GM23248 (cell line): Measurements from ENCODE around the gene SH3PXD2A. TPM values are rescaled to one million over a fixed set of nuclear protein-coding genes. Genes with fewer than 3 reads are reported as not detected.

Source experiments
- DNase-seq: peaks from one replicate; pipeline ENCODE4 v3.0.0-alpha.2; 2015
- H2AFZ ChIP-seq: fragments of 200-600 bp; sonication (generic); 2 replicates; pipeline ENCODE4 v1.6.1; 2016; ENCODE audit warnings: antibody characterized with exemption
- H3F3A ChIP-seq: fragments of 200-600 bp; sonication (generic); 2 replicates; pipeline ENCODE4 v1.6.1; 2016; ENCODE audit warnings: mild to moderate bottlenecking, antibody characterized with exemption, mixed run types; ENCODE audit not compliant: insufficient read depth
- H3K27ac ChIP-seq: fragments of 200-600 bp; sonication (generic); 2 replicates; pipeline ENCODE4 v1.5.1; 2016; ENCODE audit warnings: mild to moderate bottlenecking
- H3K27me3 ChIP-seq: fragments of 200-600 bp; sonication (generic); replicated peaks from 2 replicates; pipeline ENCODE4 v1.6.1; 2016; ENCODE audit warnings: mild to moderate bottlenecking; ENCODE audit not compliant: insufficient read depth
- H3K36me3 ChIP-seq: fragments of 200-600 bp; sonication (generic); 2 replicates; pipeline ENCODE4 v1.6.1; 2016; ENCODE audit warnings: low read depth, mild to moderate bottlenecking
- H3K4me1 ChIP-seq: fragments of 200-600 bp; sonication (generic); 2 replicates; pipeline ENCODE4 v1.6.1; 2016; ENCODE audit warnings: mild to moderate bottlenecking; ENCODE audit not compliant: insufficient read depth
- H3K4me2 ChIP-seq: fragments of 200-600 bp; sonication (generic); one replicate; pipeline ENCODE4 v1.6.1; 2016; ENCODE audit warnings: mild to moderate bottlenecking; ENCODE audit not compliant: unreplicated experiment
- H3K4me3 ChIP-seq: fragments of 200-600 bp; sonication (generic); 2 replicates; pipeline ENCODE4 v1.5.1; 2016; ENCODE audit warnings: mild to moderate bottlenecking
- H3K79me2 ChIP-seq: fragments of 200-600 bp; sonication (generic); 2 replicates; pipeline ENCODE4 v1.6.1; 2016; ENCODE audit warnings: mild to moderate bottlenecking; ENCODE audit not compliant: insufficient read depth
- H3K9ac ChIP-seq: fragments of 200-600 bp; sonication (generic); 2 replicates; pipeline ENCODE4 v1.6.1; 2016; ENCODE audit warnings: mild to moderate bottlenecking
- H3K9me2 ChIP-seq: fragments of 200-600 bp; sonication (generic); 2 replicates; pipeline ENCODE4 v1.6.1; 2016; ENCODE audit warnings: mixed run types, mild to moderate bottlenecking, moderate library complexity; ENCODE audit not compliant: insufficient read depth
- H3K9me3 ChIP-seq: fragments of 200-600 bp; sonication (generic); one replicate; pipeline ENCODE4 v1.6.1; 2017; ENCODE audit warnings: low read depth
- H4K20me1 ChIP-seq: fragments of 200-600 bp; sonication (generic); 2 replicates; pipeline ENCODE4 v1.6.0; 2016; ENCODE audit not compliant: insufficient read depth
- EZH2 ChIP-seq: fragments of 200-600 bp; sonication (generic); IDR thresholded peaks from 2 replicates; pipeline ENCODE4 v1.6.1; 2018; ENCODE audit warnings: antibody characterized with exemption, mild to moderate bottlenecking; ENCODE audit not compliant: insufficient read depth, poor library complexity, severe bottlenecking
- EZH2phosphoT487 ChIP-seq: fragments of 200-600 bp; sonication (generic); IDR thresholded peaks from 2 replicates; pipeline ENCODE4 v1.6.1; 2018; ENCODE audit warnings: antibody characterized with exemption, moderate library complexity, mild to moderate bottlenecking, low read depth; ENCODE audit not compliant: insufficient read depth
- WGBS, 2 experiments: methylation state at CpG; one replicate each; pipeline ENCODE4 v1.1.6; 2015 to 2017; ENCODE audit warnings: low lambda C conversion rate in 2 of 2, low coverage in 1 of 2; ENCODE audit errors: missing lambda C conversion rate in 2 of 2; 5-methylcytosine and 5-hydroxymethylcytosine counted together
- in situ Hi-C: fragments of 300-500 bp; cut with MboI; formaldehyde crosslinking; loops from 2 replicates; pipeline ENCODE4 v1.15.0; 2020
- polyA plus RNA-seq: library from polyadenylated mRNA; unstranded; fragments of >200 nt; fragmentation: Nextera tagmentation; extraction: Ambion mirVana; gene quantifications from 2 replicates; pipeline ENCODE4 v1.2.1, GENCODE V29; 2016
- total RNA-seq: library from RNA; depleted of rRNA; stranded (reverse); fragments of >200 nt; shearing (Covaris generic); gene quantifications from 2 replicates; pipeline ENCODE4 v1.2.3, GENCODE V29; 2014

Gene SH3PXD2A
- total and polyA plus RNA-seq, 2 experiments from 2014 or later = 34.0 to 58.0 TPM

- peak; percentile 67 for DNase-seq
- no peak for TF ChIP-seq EZH2
- Histone ChIP-seq H4K20me1 (no peaks in the 10 kb centered on the region), H3K4me2 (peak overlapping the region; percentile 96), H3K4me3 (peak overlapping the region; percentile 73), H2AFZ (no peak overlapping the region), H3K27me3 (no peaks in the 10 kb centered on the region), H3K36me3 (no peaks in the 10 kb centered on the region), H3K9me3 (no peaks in the 10 kb centered on the region), H3F3A (peaks cover 26% of the 10 kb centered on the region), H3K9ac (peak overlapping the region; percentile 91), H3K79me2 (peaks cover 93% of the 10 kb centered on the region), H3K9me2 (no peaks in the 10 kb centered on the region), H3K27ac (peak overlapping the region; percentile 98), H3K4me1 (peaks cover 51% of the 10 kb centered on the region)
- in situ Hi-C loops = no loop called here
- whole genome bisulfite sequencing, 2 experiments = 72 to 79% methylated on average over 6 to 8 of the region's 8 CpGs
Measured at GRCh38 chr10:103667356-103667755, 188.0 kb downstream of the SH3PXD2A start.

- Histone ChIP-seq H3K9me3 (no peaks in the 10 kb centered on the region), H3K27me3 (no peaks in the 10 kb centered on the region), H3K4me1 (peaks cover 51% of the 10 kb centered on the region), H3F3A (peaks cover 26% of the 10 kb centered on the region), H3K27ac (peak overlapping the region; percentile 98), H3K9ac (peak overlapping the region; percentile 91), H3K36me3 (no peaks in the 10 kb centered on the region), H4K20me1 (no peaks in the 10 kb centered on the region), H3K4me3 (peak overlapping the region; percentile 73; the same call in 1 of the 2 replicates), H3K9me2 (no peaks in the 10 kb centered on the region), H2AFZ (no peak overlapping the region), H3K4me2 (peak overlapping the region; percentile 96), H3K79me2 (peaks cover 90% of the 10 kb centered on the region)
- DNase-seq = no peak
- TF ChIP-seq EZH2 = no peak
- TF ChIP-seq EZH2phosphoT487 = no peak
- in situ Hi-C loops = no loop called here
- 94 to 100% methylated on average over 4 of the region's 4 CpGs for WGBS, 2 experiments
Measured at GRCh38 chr10:103666762-103667150, 188.6 kb downstream of the SH3PXD2A start.

- Histone ChIP-seq H3K4me3 (peak overlapping the region; percentile 73; the same call in 1 of the 2 replicates), H3K79me2 (peaks cover 90% of the 10 kb centered on the region)
Measured at GRCh38 chr10:103666087-103666761, 189.2 kb downstream of the SH3PXD2A start.

GRCh38 chr10:103665162-103665889 lies 190.1 kb downstream of the SH3PXD2A start:
- Histone ChIP-seq H3K9ac (no peak overlapping the region), H3K27ac (peak overlapping the region; percentile 98; the same call in 1 of the 2 replicates), H3K4me3 (no peak overlapping the region), H3K79me2 (peaks cover 90% of the 10 kb centered on the region), H3K36me3 (no peaks in the 10 kb centered on the region), H3F3A (peaks cover 26% of the 10 kb centered on the region), H3K9me3 (no peaks in the 10 kb centered on the region), H3K27me3 (no peaks in the 10 kb centered on the region), H3K4me2 (peak overlapping the region; percentile 6), H4K20me1 (no peaks in the 10 kb centered on the region), H2AFZ (no peak overlapping the region), H3K9me2 (no peaks in the 10 kb centered on the region), H3K4me1 (peaks cover 51% of the 10 kb centered on the region)
- TF ChIP-seq EZH2 (no peak), EZH2phosphoT487 (no peak)
- in situ Hi-C loops = no loop called here
- WGBS, 2 experiments = 63 to 66% methylated on average over 9 of the region's 9 CpGs
- peak; percentile 43 for DNase-seq

More at GRCh38 chr10:103666087-103666761, 189.2 kb downstream of the SH3PXD2A start:
- in situ Hi-C loops = no loop called here
- DNase-seq = peak; percentile 76
- Histone ChIP-seq H3K27me3 (no peaks in the 10 kb centered on the region), H3K4me2 (peak overlapping the region; percentile 6), H3K4me1 (peaks cover 51% of the 10 kb centered on the region), H2AFZ (no peak overlapping the region), H4K20me1 (no peaks in the 10 kb centered on the region), H3K36me3 (no peaks in the 10 kb centered on the region), H3K27ac (peak overlapping the region; percentile 98), H3K9me2 (no peaks in the 10 kb centered on the region), H3K9me3 (no peaks in the 10 kb centered on the region), H3F3A (peaks cover 26% of the 10 kb centered on the region), H3K9ac (peak overlapping the region; percentile 91; the same call in 1 of the 2 replicates)
- no peak for TF ChIP-seq EZH2
- no peak for TF ChIP-seq EZH2phosphoT487
- 80 to 95% methylated on average over 9 of the region's 9 CpGs for WGBS, 2 experiments
